ENCODE results near the gene ZSCAN10.
"Not testable (repeated sequence)": the region's sequence is repeated elsewhere in the genome, so short reads cannot be mapped to it uniquely, and the experiment has no call there.

The ZSCAN10 gene

DNA sequence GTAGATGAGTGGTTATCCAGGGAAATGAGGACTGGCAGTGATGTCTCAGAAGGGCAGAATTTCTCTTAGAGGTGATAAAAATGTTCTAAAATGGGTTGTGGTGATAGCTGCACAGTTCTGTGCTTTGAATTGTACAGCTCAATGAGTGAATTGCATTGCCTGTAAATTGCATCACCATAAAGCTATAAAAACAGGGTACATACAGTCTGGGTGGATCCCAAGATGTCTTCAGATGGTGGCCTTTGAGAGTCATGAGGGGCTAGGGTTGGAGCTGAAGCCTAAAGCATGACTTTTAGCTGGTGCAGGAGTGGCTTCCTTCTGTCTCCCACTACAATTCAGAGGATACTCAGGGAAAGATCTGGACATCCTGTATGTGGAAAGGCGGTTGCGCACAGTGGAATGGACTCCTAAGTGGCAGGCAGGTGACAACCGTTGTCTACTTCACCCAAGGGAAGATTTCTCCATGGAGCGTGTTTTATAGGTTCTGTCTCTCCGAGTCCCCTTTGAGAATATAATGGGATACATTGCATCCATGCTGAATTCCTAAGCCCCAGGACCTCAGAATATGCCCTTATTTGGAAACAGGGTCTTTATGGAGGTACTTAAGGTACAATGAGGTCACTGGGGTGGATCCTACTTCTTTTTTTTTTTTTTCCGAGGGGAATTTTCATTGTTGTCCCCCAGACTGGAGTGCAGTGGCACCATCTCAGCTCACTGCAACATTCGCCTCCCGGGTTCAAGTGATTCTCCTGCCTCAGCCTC is 35.3 kb downstream of the ZSCAN10 start:
- DNase-seq (ENCODE audit: low read depth), result no peak

DNA sequence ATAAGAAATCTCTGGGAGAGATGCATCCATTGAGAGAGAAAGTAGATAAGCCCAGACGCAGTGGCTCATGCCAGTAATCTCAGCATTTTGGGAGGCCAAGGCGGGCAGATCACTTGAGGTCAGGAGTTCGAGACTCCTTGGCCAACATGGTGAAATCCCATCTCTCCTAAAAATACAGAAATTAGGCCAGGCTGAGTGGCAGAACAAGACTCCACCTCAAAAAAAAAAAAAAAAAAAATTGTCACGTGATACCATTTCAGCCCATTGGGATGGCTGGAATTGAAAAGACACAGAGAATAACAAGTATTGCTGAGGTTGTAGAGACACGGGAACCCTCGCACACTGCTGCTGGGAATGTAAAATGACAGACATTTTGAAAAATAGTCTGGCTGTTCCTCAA is 36.5 kb downstream of the ZSCAN10 start:
- DNase-seq (ENCODE audit: low read depth), result no peak

DNA sequence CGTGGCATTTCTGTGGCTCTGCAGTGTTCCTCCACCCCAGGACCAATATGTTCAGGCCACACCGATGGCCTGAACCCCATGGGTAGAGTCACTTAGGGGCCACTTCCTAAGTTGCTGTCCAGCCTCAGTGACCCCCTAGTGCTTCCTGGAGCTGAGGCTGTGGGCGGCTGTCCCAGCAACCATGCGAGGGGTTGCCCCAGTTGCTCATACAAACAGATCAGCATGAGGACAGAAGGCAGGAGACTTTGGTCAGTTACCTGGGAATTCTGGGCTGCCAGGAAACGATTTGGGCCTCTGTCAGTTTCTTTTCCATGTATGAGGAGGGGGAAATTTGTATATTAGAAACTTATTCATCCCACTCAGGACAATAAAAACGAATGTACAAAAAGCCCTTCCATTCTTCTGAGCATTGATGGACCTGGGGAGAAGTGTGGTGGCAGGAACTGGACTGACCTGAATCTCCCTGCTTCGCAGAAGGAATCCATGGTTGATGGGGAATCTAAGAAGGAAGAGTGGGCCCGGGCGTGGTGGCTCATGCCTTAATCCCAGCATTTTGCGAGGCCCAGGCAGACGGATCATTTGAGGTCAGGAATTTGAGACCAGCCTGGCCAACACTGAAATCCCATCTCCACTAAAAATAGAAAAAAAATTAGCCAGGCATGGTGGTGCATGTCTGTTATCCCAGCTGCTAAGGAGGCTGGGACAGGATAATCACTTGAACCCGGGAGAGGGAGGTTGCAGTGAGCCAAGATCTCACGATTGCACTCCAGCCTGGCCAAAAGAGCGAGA is 38.6 kb downstream of the ZSCAN10 start:
- DNase-seq (ENCODE audit: low read depth), result no peak

DNA sequence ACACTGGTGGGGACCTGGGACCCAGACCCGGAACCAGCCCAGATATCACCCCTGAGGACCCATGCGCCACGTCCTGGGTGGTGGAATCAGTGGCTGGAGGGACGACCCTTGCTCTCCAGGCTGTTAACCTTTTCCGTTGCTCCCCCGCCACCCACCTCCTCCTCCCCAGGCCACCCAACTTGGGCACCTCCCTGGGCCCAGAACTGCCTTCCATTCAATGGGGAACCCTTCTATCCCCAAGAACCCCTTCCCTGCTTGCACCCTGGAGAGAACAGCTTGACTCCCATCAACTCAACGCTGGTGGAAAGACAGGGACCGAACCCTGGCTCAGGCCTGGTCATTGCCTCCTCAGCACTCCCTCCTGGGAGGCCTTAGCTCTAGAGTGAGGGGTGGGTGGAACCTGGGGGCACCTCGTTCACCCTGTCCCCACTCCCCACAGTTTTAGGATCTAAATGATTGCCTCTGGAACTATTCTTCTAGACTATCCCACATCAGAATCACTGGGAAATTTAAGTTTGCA is 39.3 kb downstream of the ZSCAN10 start:
- DNase-seq (ENCODE audit: low read depth), result no peak

DNA sequence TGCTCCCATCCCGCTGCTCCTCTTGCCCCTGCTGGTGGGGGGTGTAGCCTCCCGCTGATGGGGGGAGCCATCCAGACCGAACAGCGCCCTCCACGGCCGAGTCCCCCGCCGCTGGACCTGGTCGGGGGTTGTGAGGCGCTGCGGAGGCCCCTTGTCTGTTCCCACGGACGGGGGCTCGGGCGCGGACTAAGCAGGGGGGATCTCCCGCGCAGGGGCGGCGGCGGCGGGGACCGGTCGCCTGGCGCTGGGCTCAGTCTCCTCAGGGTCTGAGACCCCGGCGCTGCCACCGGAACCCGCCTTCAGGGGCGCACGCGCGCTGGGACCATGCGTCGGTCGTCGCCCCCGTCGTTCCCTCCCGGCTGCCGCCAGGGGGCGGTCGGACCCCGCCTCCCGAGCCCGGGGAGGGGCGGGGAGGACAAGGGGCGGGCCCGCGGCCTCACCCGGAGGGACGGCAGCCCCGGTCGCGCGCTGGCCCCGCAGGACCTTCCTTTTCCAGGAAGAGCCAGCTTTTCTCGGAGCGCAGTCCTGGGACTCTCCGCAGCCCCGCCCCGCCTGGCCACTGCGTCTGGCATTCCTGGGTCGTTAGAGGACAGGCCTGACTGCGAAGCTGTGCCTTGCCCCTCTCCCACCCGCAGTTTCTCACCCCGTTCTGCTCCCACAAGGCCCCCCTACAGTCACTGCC is 39.9 kb downstream of the ZSCAN10 start:
- peak; percentile 79 for DNase-seq (ENCODE audit: low read depth)

DNA sequence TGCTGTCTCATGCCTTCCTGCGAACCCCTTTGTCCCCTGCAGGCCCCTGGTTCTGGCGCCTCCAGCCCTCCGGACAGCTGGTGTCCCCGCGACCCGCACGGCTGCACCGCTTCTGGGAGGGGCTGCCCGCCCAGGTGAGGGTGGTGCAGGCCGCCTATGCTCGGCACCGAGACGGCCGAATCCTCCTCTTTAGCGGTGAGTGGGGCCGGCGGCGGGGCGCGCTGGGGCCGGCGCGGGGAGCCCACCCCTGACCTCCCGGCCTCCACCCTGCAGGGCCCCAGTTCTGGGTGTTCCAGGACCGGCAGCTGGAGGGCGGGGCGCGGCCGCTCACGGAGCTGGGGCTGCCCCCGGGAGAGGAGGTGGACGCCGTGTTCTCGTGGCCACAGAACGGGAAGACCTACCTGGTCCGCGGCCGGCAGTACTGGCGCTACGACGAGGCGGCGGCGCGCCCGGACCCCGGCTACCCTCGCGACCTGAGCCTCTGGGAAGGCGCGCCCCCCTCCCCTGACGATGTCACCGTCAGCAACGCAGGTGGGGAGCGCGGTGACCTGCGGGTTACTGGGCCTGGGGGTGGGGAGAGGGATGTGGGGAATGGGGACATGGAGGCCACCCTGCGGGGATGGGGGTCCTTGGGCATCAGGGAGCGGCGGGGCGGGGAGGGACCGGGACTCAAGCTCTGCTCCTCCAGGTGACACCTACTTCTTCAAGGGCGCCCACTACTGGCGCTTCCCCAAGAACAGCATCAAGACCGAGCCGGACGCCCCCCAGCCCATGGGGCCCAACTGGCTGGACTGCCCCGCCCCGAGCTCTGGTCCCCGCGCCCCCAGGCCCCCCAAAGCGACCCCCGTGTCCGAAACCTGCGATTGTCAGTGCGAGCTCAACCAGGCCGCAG is 40.7 kb downstream of the ZSCAN10 start:
- DNase-seq (ENCODE audit: low read depth), result no peak

DNA sequence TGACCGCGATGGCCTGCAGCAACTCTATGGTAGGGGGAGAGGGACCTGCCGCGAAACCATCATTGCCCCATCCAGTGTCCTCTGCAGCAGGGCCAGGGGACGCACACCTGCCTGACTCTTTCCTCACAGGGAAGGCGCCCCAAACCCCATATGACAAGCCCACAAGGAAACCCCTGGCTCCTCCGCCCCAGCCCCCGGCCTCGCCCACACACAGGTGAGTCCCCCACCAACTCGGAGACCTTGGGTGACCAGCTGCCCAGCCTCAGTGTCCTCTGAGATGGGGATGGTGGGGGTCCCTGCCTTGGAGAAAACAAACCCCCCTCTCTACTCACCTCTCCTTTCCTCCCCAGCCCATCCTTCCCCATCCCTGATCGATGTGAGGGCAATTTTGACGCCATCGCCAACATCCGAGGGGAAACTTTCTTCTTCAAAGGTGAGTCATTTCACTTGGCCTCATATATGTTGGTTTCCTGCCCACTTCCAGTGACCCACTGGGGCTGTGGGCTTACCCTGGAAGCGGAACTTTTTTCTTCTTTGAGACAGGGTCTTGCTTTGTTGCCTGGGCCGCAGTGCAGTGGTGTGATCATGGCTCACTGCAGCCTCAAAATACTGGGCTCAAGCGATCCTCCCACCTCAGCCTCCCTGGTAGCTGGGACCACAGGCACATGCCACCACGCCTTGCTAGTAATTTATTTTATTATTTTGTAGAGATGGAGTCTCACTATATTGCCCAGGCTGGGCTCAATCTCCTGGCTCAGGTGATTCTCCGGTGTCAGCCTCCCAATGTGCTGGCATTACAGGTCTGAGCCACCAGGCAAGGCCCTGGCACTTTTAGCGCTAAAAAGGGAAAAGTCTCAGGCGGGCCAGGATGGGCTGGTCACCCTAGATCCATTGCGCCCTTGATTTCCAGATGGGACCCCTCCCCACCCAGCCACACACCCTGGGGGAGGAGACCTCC is 41.6 kb downstream of the ZSCAN10 start:
- no peak for DNase-seq (ENCODE audit: low read depth)

DNA sequence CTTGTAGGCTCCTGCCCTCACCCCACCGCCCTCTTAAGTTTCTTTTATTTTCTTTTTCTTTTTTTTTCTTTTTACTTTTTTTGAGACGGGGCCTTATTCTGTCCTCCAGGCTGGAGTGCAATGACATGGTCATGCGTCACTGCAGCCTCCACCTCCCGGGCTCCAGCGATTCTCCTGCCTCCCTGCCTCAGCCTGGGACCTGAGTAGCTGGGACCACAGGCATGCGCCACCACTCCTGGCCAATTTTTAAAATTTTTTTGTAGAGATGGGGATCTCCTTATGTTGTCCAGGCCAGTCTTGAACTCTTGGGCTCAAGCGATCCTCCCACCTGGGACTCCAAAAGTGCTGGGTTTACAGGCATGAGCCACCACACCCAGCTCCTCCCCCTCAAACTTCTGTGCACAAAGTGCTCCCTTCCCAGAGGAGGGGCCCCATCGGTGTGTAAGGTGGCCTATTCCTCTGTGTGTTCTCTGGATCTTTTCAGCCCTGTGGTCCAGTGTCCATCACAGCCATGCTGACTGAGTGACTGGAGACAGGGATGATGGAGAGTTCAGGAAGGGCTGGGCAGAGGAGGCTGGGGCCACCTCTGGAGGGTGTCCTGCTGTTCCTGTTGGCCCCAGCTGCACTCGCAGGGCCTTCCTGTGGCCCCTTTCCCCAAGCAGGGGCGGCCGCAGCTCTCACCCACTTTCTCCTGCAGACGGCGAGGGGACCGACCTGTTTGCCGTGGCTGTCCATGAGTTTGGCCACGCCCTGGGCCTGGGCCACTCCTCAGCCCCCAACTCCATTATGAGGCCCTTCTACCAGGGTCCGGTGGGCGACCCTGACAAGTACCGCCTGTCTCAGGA is 42.5 kb downstream of the ZSCAN10 start:
- DNase-seq (ENCODE audit: low read depth), result no peak

DNA sequence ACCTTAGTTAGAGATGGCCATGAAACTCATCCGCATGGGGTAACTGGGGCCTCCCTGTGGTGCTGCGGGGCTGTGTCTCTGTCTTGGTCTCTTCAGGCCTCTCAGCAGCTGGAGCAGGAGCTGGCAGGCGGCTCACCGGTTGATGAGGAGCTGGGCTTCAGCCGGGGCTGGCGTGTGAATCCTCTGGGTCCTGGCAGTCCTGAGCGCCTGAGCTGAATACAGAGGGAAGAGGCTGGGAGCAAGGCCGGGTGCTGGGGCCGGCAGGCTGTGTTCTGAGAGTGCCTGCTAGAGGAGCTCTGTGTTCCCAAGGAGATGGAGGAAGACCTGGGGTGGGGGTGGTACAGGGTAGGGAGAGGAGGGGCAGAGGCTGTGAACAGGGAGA is 43.4 kb downstream of the ZSCAN10 start:
- not testable (repeated sequence) for DNase-seq (ENCODE audit: low read depth)

DNA sequence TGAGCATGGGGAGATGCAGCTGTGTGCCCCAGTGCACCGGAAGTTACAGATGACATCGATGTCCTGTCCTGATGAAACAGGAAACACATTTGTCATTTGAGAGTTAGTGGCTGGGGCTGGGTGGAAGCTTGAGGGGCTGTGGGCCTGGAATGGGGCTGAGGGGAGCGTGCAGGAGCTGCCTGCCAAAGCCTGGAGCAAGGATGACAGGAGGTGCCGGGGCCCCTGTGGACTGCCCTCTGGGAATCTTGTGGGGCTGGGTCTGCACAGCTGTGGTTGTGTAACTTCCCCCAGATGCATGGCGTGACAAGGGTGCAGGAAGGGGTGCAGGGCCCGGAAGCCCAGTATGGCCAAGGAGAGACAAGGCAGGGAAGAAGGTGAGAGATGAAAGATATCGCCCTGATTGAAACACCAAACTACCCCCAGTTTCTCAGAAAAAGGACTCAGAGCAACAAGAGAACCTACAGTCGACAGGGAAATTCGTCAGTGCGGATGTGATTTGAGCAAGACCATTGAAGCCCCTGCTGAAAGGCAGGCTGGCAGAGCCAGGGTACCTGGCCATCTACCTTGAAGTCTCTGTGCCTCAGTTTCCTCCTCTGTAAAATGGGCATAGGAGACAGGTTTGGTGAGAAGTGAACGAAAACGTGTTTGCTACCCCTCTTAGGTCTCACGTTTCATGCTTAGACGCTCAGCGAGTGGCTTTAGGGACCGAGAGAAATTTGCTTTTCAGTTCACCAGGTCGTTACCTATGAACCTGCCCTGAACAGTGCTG is 43.9 kb downstream of the ZSCAN10 start:
- DNase-seq (ENCODE audit: low read depth), result no peak

DNA sequence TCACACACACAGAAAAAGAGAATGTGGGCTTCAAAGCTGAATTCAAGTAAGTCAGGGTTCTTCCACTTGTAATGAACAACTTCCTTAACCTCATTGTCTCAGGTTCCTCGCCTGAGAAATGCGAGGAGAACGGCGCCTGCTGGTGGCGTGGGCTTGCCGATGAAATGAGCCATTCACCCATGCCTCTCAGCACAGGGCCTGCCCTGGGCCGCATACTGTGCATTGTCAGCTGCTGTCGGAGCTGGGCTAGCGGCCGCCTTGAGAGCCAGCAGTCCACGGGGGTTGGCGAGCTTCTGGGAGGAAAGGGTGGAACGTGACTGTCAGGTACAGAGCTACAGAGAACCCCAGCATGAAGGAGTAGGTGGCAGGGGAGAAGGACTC is 45.8 kb downstream of the ZSCAN10 start:
- not testable (repeated sequence) for DNase-seq (ENCODE audit: low read depth)

DNA sequence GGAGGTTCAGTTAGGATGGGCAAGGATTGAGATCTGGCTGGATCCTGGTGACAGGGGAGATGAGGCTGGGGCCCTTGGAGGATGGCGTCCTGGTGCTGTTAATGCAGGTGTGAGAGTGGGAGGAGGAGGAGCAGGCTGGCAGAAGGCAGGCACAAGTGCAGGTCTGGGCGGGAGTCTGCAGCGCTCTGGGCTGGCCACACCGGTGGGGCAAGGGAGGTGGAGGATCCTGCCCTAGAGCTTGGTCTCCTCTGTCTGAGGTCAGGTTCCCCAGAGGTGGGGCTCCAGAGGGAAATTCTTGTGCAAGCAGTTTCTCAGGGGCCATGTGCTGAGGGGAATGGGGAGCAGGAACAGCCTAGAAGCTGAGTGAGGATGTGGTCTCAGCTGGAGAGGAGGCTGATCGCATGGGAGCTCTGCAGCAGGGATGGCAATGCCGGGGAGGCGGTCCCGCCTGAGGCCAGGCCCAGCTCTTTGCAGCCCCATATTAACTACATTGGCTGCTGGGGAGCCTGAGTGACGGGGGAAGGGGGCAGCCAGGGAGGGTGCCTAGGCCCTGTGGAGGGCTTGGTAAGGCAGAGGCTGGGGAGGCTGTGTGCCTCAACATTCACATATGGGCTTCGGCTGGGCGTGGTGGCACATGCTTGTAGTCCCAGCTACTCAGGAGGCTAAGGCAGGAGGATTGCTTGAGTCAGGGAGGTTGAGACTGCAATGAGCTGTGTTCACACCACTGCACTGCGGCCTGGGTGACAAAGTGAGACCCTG is 46.3 kb downstream of the ZSCAN10 start:
- not testable (repeated sequence) for DNase-seq (ENCODE audit: low read depth)

DNA sequence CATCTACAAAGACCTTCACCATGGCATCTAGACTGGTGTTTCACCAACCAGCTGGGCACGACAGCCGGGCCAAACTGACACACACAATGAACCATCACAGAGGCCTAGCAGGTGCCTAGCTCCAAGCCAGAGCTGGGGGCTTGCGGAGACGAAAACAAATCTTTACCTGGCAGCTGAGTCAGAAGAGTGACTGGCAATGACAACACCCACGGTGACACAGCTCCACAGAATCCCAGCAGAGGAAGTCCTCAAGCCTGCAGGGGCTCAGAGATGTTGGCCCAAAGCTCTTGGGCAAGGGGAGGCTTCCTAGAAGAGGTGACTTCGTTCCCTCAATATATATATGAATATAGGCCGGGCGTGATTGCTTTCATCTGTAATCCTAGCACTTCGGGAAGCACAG is 47.6 kb downstream of the ZSCAN10 start:
- DNase-seq (ENCODE audit: low read depth), result no peak

DNA sequence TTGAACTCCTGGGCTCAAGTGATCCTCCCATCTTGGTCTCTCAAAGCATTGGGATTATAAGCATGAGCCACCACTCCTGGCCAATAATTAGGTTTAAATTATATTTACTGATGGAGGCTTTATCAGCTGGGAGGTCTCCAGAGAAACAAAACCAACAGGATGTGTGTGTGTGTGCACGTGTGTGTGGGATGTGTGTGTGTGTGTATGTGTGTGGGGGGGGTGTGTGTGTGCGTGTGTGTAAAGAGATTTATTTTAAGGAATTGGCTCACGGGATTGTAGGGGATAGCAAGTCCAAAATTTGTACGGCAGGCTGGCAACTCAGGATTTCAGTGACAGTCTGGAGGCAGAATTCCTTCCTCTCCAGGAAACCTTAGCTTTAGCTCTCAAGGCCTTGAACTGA is 48.1 kb downstream of the ZSCAN10 start:
- no peak for DNase-seq (ENCODE audit: low read depth)

DNA sequence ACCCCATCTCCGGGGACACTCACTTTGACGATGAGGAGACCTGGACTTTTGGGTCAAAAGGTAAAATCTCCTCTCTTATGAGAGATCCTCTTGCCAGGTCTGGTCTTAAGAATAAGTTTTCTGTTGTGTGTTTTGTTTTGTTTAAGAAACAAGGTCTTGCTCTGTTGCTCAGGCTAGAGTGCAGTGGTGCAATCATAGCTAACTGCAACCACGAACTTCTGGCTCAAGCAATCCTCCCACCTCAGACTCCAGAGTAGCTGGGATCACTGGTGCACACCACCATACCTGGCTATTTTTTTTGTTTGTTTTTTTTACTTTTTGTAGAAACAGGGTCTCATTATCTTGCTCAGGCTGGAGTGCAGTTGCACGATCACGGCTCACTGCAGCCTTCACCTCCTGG is 48.6 kb downstream of the ZSCAN10 start:
- no peak for DNase-seq (ENCODE audit: low read depth)

DNA sequence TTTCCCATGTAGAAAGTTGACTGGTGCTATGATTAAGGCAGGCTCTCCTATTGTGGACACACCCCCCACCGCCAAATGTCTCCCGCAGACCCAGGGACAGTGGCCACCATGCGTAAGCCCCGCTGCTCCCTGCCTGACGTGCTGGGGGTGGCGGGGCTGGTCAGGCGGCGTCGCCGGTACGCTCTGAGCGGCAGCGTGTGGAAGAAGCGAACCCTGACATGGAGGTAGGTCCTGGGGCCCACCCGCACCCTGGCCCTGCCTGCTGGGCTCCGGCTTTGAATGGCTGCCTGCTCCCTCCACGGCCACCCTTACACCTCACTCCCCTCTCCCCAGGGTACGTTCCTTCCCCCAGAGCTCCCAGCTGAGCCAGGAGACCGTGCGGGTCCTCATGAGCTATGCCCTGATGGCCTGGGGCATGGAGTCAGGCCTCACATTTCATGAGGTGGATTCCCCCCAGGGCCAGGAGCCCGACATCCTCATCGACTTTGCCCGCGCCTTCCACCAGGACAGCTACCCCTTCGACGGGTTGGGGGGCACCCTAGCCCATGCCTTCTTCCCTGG is 49.1 kb downstream of the ZSCAN10 start:
- no peak for DNase-seq (ENCODE audit: low read depth)

DNA sequence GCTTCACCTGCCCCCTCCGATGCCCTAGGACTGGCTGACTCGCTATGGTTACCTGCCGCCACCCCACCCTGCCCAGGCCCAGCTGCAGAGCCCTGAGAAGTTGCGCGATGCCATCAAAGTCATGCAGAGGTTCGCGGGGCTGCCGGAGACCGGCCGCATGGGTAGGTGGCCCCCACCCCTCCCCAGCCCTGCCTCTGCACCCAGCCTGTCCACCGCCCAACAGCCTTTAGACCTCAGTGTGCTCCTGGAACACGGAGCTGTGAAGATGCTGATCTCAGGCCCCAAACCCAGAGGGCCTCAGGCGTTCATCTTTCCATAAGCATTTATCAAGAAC is 51.7 kb downstream of the ZSCAN10 start:
- DNase-seq (ENCODE audit: low read depth), result no peak
